Prostate gland (tissue), 2 donors: ENCODE results near the gene P3H2. TPM values are rescaled to one million over a fixed set of nuclear protein-coding genes. Genes with fewer than 3 reads are reported as not detected.
"Not testable (repeated sequence)": the region's sequence is repeated elsewhere in the genome, so short reads cannot be mapped to it uniquely, and the experiment has no call there.

ENCODE experiments used
- DNase-seq: peaks from one replicate; pipeline ENCODE4 v3.0.0-alpha.2; 2019; ENCODE audit warnings: low spot score
- H3K27ac ChIP-seq, 2 donors: fragments of 200-600 bp; sonication (generic); 2 replicates each; pipeline ENCODE4 v1.5.1; 2017 to 2019
- H3K27me3 ChIP-seq: fragments of 200-600 bp; sonication (generic); replicated peaks from 2 replicates; pipeline ENCODE4 v1.5.1; 2019; ENCODE audit not compliant: insufficient read depth
- H3K36me3 ChIP-seq, 2 donors: fragments of 200-600 bp; sonication (generic); 1 replicate in 1 of 2; 2 replicates in 1 of 2; pipeline versions ENCODE4 v1.5.1 to v1.8.1; 2017 to 2019
- H3K4me1 ChIP-seq: fragments of 200-600 bp; sonication (generic); replicated peaks from 2 replicates; pipeline ENCODE4 v1.5.1; 2019
- H3K4me3 ChIP-seq, 2 donors: fragments of 200-600 bp; sonication (generic); 2 replicates each; pipeline ENCODE4 v1.5.1; 2017 to 2019
- H3K9me3 ChIP-seq: fragments of 200-600 bp; sonication (generic); 2 replicates; pipeline ENCODE4 v1.5.1; 2017
- CTCF ChIP-seq, 4 experiments: fragments of 200-600 bp in 2 of 4; fragments of 450-650 bp in 2 of 4; sonication (generic) in 2 of 4; IDR thresholded peaks; 1 replicate in 3 of 4; 2 replicates in 1 of 4; pipeline ENCODE4 v1.5.1; 2016 to 2019; ENCODE audit warnings: antibody characterized with exemption in 4 of 4, mild to moderate bottlenecking in 2 of 4, moderate library complexity in 2 of 4
- POLR2A ChIP-seq: fragments of 450-650 bp; IDR thresholded peaks from one replicate; pipeline ENCODE4 v1.6.1; 2016; ENCODE audit warnings: antibody characterized with exemption, mild to moderate bottlenecking
- POLR2AphosphoS5 ChIP-seq: sonication (generic); formaldehyde crosslinking; IDR thresholded peaks from one replicate; pipeline ENCODE4 v1.6.1; 2017; ENCODE audit warnings: antibody characterized with exemption
- whole genome bisulfite sequencing: methylation state at CpG from one replicate; pipeline ENCODE4 v1.1.5; 2018; 5-methylcytosine and 5-hydroxymethylcytosine counted together
- intact Hi-C: fragments of 100-400 bp; cut with DNase I; formaldehyde crosslinking; loops from one replicate; pipeline ENCODE4 v1.14.2; 2022
- total RNA-seq, 2 donors: library from RNA; depleted of rRNA; stranded (reverse); fragments of >200 nt; gene quantifications; one replicate each; pipeline ENCODE4 v1.1.0, GENCODE V29; 2016

Gene P3H2
- total RNA-seq, 2 donors from 2014 or later: 20.6 to 82.8 TPM

GRCh38 chr3:189966843-189967242 is 153.9 kb downstream of the P3H2 start:
- H3K4me3 ChIP-seq: no peak overlapping the region
- no peaks in the 10 kb centered on the region for H3K9me3 ChIP-seq
- 64% methylated on average over 5 of the region's 5 CpGs for WGBS
- DNase-seq: no peak
- H3K27me3 ChIP-seq: no peaks in the 10 kb centered on the region
- H3K4me1 ChIP-seq: no peaks in the 10 kb centered on the region
- H3K27ac ChIP-seq: no peak overlapping the region
- H3K36me3 ChIP-seq: no peaks in the 10 kb centered on the region
- intact Hi-C loops: loop anchor here (2.0 to 10.0 kb wide), 3 partner anchors 48 to 355 kb away; partner anchors contain the start of gene CLDN1
- TF ChIP-seq POLR2AphosphoS5 (no peak), POLR2A (no peak), CTCF (IDR thresholded peaks at IDR 0.05) (no peak)

GRCh38 chr3:189964623-189965332 is 155.9 kb downstream of the P3H2 start:
- 77% methylated on average over 9 of the region's 9 CpGs for WGBS
- no peak for DNase-seq
- no peak for TF ChIP-seq CTCF (IDR thresholded peaks at IDR 0.05)
- no peak for TF ChIP-seq POLR2AphosphoS5
- TF ChIP-seq POLR2A: no peak

GRCh38 chr3:189962466-189962865 is 158.2 kb downstream of the P3H2 start:
- 92% methylated on average over 4 of the region's 4 CpGs for WGBS
- H3K9me3 ChIP-seq: no peaks in the 10 kb centered on the region
- intact Hi-C loops: loop anchor here (10.0 kb wide), 1 partner anchor 52 kb away; no protein-coding TSS in a partner anchor
- H3K36me3 ChIP-seq: no peaks in the 10 kb centered on the region
- TF ChIP-seq POLR2AphosphoS5 (no peak), POLR2A (no peak), CTCF (IDR thresholded peaks at IDR 0.05) (no peak)
- H3K27me3 ChIP-seq: no peaks in the 10 kb centered on the region
- H3K4me1 ChIP-seq: no peaks in the 10 kb centered on the region
- DNase-seq: no peak
- H3K27ac ChIP-seq: no peak overlapping the region
- H3K4me3 ChIP-seq: no peak overlapping the region

More at GRCh38 chr3:189964623-189965332, 155.9 kb downstream of the P3H2 start:
- intact Hi-C loops: loop anchor here (5.0 to 10.0 kb wide), 2 partner anchors 50 to 358 kb away; partner anchors contain the start of gene CLDN1
- Histone ChIP-seq H3K27me3 (no peaks in the 10 kb centered on the region), H3K36me3 (no peaks in the 10 kb centered on the region), H3K4me1 (no peaks in the 10 kb centered on the region), H3K4me3 (no peak overlapping the region), H3K27ac (no peak overlapping the region), H3K9me3 (no peaks in the 10 kb centered on the region)

GRCh38 chr3:189961522-189962161 is 159.1 kb downstream of the P3H2 start:
- WGBS: 3% methylated on average over 8 of the region's 8 CpGs

GRCh38 chr3:189961086-189961485 is 159.6 kb downstream of the P3H2 start:
- DNase-seq, H3K27me3 ChIP-seq, H3K27ac ChIP-seq, H3K36me3 ChIP-seq, H3K4me3 ChIP-seq, H3K9me3 ChIP-seq, H3K4me1 ChIP-seq: not testable (repeated sequence)
- intact Hi-C loops: loop anchor here (10.0 kb wide), 1 partner anchor 54 kb away; no protein-coding TSS in a partner anchor
- 59% methylated on average over 10 of the region's 10 CpGs for WGBS

More at GRCh38 chr3:189961522-189962161, 159.1 kb downstream of the P3H2 start:
- H3K9me3 ChIP-seq: no peaks in the 10 kb centered on the region
- H3K36me3 ChIP-seq: no peaks in the 10 kb centered on the region
- DNase-seq: peak; percentile 71
- no peaks in the 10 kb centered on the region for H3K27me3 ChIP-seq
- no peaks in the 10 kb centered on the region for H3K4me1 ChIP-seq
- H3K27ac ChIP-seq: no peak overlapping the region
- intact Hi-C loops: loop anchor here (10.0 kb wide), 1 partner anchor 53 kb away; no protein-coding TSS in a partner anchor
- TF ChIP-seq CTCF (IDR thresholded peaks at IDR 0.05): peak; percentile 86 to 95 (median 92)
- TF ChIP-seq POLR2AphosphoS5: peak; percentile 82
- no peak for TF ChIP-seq POLR2A
- H3K4me3 ChIP-seq: no peak overlapping the region
